GM21423 (cell line): Measurements from ENCODE around the gene ANP32A.
"Not testable (repeated sequence)": the region's sequence is repeated elsewhere in the genome, so short reads cannot be mapped to it uniquely, and the experiment has no call there.

Source experiments
- ATAC-seq: cut with Tn5 transposase; IDR thresholded peaks from one replicate; pipeline ENCODE4 v1.9.1; 2021; ENCODE audit warnings: mild to moderate bottlenecking, moderate library complexity; ENCODE audit not compliant: unreplicated experiment

ANP32A gene

DNA sequence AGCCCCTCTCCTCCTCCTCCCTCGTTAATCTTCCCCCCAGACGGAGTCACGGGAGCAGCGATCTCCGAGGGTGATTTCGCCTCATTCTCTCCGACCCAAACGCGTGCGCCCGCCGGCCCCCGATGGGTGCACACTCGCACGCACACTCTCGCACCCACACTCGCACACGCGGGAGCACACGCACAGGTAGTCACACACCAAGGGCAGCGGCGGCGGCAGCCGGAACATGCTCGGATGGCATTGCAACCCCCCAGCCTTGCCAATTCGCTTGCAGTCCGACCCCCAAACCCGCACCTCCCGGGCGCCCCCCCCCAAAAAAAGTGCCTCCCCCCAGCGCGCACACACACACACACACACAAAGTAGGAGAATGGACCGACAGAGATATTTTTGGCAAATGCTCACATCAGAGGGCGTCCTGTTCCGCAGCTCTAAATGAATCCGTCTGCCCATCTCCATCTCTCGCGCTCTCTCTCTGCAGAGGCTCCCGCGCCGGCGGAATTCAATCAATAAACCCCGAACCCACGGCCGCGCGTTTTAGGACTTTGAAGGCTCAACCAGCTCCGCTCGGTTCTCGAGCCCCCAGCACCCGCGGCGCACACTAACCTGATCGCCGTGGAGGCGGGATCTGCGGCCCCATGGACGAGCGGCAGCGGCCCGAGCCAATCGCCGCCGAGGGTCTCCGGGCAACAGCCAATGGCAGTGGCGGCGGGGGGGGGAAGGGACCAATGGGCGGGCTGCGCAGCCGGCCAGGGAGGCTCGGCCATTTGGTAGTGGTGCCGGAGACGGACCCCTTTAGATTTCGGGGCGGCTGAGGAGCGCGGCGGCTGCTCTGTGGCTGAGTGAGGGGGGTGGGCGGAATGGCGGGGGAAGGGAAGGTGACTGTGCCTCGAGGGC is at the start of gene ANP32A:
Gene ANP32A (minus strand): TSS at position 601 of the 895 bp plus-strand sequence. CDS start 144 bp downstream, at position 457.
- ATAC-seq, result peak; percentile 60

DNA sequence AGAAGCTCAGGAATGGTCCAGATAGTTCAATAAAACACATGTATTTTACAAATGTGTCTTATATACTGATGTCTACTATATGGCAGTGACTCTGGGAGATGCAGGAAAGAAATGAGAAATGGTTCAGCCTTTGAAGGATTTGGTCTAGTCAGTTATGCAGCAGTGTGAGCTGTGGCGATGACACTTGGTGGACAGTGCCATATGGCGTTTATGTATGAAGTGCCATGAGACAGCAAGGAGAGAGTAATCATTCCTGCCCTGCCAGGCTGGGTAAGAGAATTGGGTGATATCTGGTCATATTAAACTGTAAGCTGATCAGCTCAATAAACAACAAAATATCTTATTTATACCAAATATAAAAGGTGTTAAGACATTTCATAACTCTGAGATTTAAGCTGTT is 47.6 kb upstream of the ANP32A start:
- ATAC-seq, result no peak

DNA sequence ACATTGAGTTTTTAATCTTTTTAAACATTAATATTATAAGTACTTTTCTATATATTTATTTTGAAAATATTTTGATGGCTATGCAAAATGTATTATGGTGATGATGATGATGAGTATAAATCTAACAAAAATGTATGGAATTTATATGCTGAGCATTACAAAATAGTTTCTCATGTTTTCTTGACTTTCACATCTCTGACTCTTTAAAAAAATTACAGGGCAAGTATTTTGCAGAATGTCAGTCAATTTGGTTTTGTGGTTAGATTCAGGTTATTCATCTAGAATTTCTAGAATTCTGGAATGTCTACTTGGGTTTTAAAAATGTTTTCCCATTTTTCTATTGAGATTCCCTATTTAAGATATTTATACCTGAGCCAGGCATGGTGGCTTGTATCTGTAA is 41.7 kb upstream of the ANP32A start:
- ATAC-seq, result no peak

DNA sequence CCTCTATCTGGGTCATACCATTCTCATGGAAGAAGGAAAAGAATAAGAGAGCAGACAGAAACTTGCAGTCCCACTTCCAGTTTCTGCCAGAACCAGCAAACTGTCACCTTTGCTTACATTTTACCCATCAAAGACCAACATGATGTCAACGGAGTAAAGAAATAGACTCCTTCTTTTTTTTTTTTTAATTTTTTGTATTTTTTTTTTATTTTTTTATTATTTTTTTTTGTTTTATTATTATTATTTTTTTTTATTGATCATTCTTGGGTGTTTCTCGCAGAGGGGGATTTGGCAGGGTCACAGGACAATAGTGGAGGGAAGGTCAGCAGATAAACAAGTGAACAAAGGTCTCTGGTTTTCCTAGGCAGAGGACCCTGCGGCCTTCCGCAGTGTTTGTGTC is 38.0 kb upstream of the ANP32A start:
- not testable (repeated sequence) for ATAC-seq

DNA sequence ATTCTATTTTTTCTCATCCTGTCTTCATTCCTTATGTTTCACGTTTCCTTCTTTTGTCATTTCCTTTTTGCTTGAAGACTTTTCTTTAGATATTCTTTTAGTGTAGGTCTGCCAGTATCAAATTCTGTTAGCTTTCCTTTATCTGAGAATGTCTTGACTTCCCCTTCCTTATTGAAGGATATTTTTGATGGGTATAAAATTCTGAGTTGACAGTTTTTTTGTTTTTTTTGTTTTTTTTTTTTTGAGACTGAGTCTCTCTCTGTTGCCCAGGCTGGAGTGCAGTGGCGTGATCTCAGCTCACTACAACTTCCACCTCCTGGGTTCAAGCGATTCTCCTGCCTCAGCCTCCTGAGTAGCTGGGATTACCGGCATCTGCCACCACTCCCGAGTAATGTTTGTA is 36.7 kb upstream of the ANP32A start:
- ATAC-seq, result not testable (repeated sequence)

DNA sequence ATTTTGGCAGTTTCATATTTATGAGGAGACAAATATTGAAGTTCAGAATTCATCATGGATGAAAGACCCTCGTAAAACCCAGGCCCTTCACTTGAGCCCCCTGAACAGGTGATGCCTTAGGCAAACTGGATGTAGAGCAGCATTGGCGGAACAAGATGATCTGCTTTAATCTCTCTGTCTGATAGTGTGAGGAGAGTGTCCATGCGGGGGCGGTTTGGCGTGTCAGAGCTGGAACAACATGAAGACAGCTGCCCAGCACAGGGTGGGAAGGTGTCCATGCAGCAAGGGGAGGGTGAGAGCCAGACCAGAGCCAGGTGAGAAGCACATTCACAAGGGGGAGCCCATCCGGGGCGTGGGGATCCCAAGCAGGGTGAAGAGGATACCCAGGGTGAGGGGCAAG is 31.8 kb upstream of the ANP32A start:
- ATAC-seq, result no peak

DNA sequence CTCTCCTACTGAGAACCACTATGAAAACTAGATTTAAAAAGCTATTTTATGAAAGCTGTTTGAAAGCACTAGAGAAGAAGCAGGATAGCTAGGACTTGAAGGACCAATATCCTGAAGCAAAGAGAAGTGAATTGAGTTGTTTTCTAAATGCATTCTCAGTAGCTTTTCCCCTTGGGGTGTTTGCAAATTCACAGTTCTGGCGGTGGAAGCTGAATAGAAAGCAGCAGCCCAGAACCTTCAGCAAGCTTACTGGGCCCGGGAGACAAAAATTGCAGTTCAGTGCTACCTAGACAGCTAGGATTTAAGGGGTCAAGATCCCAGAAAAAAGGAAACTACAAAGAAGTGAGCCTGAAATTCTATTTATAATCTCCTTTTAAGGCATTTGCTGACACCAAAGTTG is 31.3 kb upstream of the ANP32A start:
- ATAC-seq, result no peak

DNA sequence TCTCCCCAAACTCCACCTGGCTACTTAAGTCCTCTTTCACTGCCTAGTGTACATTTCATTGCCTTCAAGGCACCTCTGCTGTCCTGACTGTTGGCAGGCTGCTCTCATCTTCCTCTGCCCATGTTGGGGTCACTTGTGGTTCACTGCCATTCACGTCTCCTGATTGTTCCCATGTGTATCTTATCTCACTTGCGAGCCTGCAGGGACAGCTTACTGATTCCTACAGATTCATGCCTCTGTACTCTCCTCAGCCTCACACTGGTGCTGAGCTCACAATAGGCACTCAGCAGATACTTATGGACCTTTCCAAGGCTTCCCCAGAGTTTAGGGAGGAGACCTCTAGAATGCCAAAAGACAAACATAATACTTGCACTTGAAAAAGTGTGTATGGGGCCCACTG is 28.8 kb upstream of the ANP32A start:
- ATAC-seq, result no peak

DNA sequence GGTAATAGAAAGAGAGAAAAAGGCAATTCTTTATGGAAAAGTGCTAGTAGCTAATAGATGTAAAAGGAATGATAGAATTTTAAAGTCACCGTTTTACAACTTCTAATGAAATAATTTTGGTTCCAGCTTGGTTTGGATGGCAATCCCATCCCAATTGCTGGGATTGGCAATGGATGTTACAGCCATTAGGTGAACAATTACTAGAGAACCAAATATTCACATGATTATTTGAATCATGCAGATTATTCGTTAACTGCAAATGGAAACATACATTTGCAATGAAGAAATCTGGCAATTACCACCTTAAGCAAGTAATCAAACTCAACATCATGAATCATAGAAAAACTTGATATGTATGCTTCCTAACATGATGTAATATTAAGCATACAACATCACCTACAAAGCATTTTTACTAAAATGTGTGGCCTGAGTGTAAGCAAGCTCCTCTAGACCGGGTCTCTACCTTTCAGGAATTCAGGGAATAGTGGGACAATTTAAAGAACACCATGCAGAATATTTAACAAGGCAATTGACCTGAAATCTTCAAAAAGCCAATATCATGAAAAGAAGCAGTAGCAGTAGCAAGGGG is 26.2 kb upstream of the ANP32A start:
- no peak for ATAC-seq

DNA sequence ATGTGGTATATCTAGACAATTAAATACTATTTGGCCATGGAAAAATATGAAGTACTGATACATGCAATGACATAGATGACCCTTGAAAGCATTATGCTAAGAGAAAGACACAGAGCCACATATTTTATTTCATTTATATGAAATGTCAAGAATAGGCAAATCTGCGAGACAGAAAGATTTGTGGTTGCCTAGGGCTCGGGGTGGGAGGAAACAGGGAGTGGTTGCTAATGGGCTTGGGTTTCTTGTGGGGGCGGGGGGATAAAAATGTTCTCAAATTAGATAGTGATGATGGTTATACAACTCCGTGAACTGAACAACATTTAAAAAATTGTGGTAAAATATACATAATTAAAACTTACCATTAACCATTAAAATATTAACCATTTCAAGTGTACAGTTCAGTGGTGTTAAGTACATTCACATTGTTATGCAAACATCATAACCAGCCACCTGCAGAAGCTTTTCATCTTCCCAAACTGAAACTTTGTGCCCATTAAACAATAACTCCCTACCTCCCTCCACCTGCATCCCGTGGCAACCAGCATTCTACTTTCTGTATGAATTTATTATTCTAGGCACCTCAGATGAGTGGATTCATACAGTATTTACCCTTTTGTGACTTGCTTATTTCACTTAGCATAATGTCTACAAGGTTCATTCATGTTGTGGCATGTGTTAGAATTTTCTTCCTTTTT is 24.3 kb upstream of the ANP32A start:
- ATAC-seq, result no peak

DNA sequence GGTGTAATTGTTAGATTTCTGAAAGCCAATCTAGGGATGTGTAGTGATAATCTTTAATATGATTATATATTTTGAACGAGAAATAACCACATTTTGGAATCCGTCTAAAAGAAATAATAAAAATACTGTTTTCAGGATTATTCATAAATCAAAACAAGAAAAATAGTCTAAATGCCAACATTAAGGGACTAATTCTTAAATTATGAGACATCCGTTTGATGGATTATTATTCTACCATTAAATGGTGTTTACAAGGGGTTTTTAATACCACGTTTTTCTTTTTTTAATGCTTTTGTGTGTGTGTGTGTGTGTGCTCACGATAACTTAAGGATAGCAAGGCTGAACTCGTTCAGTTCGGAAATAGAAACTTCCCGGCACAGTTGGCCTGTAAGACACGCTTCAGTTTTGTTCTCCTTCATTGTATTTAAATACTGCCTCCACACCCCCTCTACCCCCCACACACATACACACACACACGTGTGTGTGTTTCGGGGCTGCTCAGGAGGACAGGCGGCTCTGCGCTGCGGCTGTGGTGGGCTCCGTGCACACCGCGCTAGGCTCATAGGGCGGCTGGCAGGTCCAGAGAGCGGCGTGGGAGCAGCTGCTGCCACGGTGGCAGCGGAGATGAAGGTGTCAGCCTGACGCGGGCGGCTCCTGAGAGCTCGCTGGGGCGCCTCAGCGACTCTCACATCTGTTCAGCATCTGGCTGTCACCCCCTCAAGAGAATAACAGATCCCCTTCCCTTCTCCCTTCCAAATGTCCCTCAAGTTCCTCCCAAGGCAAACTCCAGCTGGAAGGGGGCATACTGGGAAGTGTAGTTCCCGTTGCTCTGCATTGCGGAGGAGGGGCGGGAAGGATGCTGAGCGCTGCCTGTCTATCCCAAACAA is 23.0 kb upstream of the ANP32A start:
- ATAC-seq, result no peak

DNA sequence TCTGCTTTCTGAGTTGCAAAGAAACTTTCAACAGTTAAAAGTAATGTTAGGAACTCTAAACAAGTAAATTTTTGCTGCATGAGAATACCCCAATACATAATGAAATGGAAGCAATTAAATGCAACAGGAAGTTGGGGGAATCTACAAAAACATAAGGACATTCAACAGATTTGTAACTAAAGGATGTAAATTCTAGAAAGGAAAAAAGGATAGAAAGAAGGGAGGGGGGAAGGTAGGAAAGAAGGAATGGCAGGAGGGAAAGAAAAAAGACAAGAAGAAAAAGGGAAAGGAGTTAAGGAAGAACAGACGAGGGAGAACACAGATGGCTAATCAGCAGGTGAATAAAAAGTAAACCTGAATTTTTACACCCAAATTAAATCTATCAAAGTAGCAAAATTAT is 22.3 kb upstream of the ANP32A start:
- no peak for ATAC-seq

DNA sequence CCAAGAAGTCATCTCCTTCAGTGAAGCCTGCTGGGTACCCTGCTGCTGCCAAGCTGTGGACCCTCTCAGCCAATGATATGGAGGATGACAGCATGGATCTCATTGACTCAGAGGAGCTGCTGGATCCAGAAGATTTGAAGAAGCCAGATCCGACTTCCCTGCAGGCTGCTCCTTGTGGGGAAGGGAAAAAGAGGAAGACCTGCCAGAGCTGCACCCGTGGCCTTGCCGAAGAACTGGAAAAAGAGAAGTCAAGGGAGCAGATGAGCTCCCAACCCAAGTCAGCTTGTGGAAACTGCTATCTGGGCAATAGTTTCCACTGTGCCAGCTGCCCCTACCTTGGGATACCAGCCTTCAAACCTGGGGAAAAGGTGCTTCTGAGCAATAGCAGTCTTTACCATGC is 13.7 kb upstream of the ANP32A start:
- ATAC-seq, result no peak

DNA sequence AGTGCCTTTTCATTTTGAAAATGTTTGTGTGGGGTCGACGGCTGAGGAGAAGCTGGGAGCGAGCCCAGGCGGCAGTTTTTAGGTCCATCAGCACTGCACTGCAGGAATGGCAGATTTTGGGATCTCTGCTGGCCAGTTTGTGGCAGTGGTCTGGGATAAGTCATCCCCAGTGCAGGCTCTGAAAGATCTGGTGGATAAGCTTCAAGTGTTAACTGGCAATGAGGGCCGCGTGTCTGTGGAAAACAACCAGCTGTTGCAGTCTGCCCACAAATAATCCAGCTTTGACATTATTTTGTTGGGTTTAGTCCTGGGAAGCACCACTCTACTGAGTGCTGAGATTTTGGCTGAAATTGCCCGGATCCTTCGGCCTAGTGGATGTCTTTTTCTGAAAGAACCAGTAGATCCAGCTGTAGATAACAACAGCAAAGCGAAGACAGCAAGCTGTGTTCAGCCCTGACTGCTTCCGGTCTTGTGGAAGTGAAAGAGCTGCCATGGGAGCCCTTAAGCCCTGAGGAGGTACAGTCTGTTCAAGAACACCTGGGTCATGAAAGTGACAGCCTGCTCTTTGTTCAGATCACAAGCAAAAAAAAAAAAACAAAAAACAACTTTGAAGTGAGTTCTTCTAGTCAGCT is 13.1 kb upstream of the ANP32A start:
- no peak for ATAC-seq

DNA sequence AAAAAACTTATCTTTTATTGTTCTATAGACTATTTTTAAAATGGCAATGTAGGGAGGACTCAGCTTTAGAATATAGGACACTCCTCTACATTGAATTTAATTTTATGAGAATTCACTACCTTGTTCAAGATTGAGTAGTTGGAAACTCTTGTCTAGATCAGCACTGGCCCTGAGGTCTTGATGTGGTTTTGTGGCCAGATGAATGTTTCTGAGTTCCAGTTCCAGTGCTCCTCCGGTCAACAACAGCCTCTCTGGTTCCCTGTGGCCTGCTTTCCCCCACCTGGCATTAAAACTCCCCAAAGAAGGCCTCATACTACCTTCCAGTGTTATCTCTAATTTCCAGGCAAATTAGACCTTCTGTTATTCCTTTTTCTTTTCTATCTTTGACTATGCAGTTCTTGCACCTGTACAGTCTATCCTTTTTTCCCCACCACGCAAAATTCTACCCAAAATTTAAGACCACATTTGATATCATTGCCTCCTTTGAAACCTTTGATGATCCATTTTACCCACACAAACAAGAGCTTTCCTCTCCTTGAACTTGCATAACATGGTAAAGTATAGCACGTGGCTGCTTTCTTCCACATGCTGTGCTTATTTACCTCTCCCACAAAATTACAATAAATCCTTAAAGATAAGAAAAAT is 9.6 kb upstream of the ANP32A start:
- ATAC-seq, result no peak

DNA sequence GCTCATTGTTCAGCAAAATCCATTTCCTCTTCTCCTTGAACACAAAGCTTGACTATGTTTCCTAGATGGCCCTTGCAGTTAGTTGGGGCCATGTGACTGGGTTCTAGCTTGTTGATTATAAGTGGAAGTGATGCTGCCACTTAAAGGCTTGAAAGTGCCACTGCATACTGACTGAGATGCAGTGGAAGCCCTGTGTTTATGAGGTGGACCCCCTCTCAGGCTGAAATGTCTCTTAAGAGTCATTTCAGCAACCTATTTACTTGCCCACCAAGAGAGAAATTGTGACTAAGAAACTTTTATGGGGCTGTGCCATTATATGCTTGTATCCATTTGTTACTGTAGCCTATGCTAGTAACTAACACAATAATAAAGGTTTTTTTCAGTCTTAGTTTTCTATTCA is 8.4 kb upstream of the ANP32A start:
- peak; percentile 75 for ATAC-seq

DNA sequence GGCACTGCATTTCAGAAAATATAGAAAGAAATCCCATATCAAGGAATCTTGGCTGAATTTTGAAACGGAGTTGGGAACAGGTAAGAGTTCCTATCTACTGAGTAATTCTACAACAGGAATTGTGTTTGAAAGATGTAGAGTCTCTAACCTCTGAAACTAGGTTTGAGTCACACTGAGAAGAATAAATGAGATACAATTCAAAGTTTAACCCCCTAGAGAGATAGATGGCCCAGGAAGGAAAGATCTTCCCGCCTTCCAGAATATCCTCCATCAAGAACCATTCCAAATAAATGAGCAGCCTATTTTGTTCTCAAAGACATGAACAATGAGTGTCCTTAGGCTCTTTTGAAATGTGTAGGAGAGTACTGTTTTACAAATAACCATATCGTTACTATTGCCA is 2.9 kb upstream of the ANP32A start:
- ATAC-seq, result no peak

DNA sequence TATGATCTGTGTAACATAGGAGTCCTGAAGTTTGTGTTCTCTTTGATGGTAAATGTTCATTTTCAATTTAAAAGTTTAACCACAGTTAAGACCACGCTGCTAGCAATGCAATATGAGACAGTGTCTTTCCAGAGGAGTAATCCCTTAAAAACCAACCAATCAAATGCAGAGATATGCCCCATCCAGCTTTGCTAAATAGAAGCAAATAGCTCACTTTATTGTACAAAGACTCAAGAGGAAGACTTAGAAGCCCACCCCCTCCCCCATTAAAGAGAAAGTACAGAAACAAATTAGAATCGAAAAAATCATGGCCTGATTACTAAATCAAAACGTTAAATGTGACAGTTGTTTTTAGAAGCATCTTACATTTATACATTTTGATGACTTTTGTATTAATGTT is 2.1 kb upstream of the ANP32A start:
- ATAC-seq, result no peak

DNA sequence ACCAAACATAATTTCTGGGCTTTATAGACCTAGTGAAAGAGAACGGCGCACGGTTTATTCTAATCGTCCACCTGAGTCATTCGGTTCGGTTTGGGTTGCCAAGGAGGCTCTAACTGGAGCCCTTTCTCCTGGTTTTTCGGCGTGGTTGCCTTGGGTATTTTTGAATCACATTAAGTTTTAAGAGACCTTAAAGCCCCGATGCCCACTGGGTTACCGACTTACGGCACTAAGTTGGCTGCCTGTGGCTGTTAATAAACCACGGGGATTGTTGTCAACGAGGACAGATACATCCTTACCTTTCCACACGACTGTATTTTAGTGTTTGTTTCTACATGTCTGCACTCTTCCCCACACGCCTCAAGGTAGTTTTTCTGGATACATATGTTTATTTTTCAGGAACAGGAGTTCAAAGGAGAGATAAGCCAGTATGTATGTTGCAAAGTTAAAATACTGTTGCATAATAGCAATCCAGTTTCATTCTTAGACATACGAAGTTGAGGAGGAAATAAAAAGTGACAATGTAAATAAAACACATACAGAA is 1.2 kb upstream of the ANP32A start:
- no peak for ATAC-seq
